B cell (primary cell): ENCODE results near the gene CCM2. TPM values are rescaled to one million over a fixed set of nuclear protein-coding genes. Genes with fewer than 3 reads are reported as not detected.
A peak's percentile ranks its signal among the peaks of the same experiment; 100 is the strongest.

Experiments
- ATAC-seq: fragments of 200-7000 bp; cut with Tn5 transposase; one replicate; pipeline ENCODE4 v1.10.0; 2021; ENCODE audit warnings: low read depth, mild to moderate bottlenecking, moderate number of reproducible peaks, moderate library complexity
- CTCF ChIA-PET: fragments of 350-600 bp; sonication (Branson Sonifier 250); formaldehyde crosslinking; loops from one replicate; lab custom pipeline; 2021; ENCODE audit warnings: antibody characterized with exemption, inconsistent platforms; lab: Charles Lee
- POLR2A ChIA-PET: fragments of 350-600 bp; sonication (Branson Sonifier 250); formaldehyde crosslinking; loops from one replicate; lab custom pipeline; 2021; ENCODE audit warnings: antibody characterized with exemption; lab: Charles Lee
- DNase-seq: peaks from one replicate; pipeline ENCODE4 v3.0.0; 2013
- H2AFZ ChIP-seq: 2 replicates; pipeline ENCODE4 v1.6.1; 2012; ENCODE audit warnings: mild to moderate bottlenecking, low read depth, low read length; ENCODE audit not compliant: insufficient read depth, poor library complexity, severe bottlenecking
- H3K27ac ChIP-seq, 2 donors: 1 replicate in 1 of 2; 2 replicates in 1 of 2; pipeline ENCODE4 v1.5.1; 2012 to 2013; ENCODE audit warnings: low read length in 2 of 2, mild to moderate bottlenecking in 2 of 2, moderate library complexity in 1 of 2
- H3K27me3 ChIP-seq, 4 experiments: fragments of 200-600 bp in 1 of 4; sonication (generic) in 1 of 4; replicated peaks in 1 of 4; 1 replicate in 2 of 4; 2 replicates in 2 of 4; pipeline versions ENCODE4 v1.6.1 to v1.7.0; 2013 to 2016; ENCODE audit warnings: low read length in 3 of 4, mild to moderate bottlenecking in 2 of 4, mixed read lengths in 1 of 4, moderate library complexity in 1 of 4; ENCODE audit not compliant: insufficient read depth in 4 of 4, control insufficient read depth in 3 of 4; ENCODE audit errors: control extremely low read depth in 1 of 4
- H3K36me3 ChIP-seq, 2 experiments: replicated peaks in 1 of 2; 1 replicate in 1 of 2; 2 replicates in 1 of 2; pipeline versions ENCODE4 v1.6.1 to v1.7.1; 2013; ENCODE audit warnings: low read length in 1 of 2; ENCODE audit not compliant: insufficient read depth in 2 of 2, control insufficient read depth in 1 of 2; ENCODE audit errors: control extremely low read depth in 1 of 2, extremely low read depth in 1 of 2
- H3K4me1 ChIP-seq, 2 donors: fragments of 200-600 bp in 1 of 2; sonication (generic) in 1 of 2; 1 replicate in 1 of 2; 2 replicates in 1 of 2; pipeline versions ENCODE4 v1.5.1 to v1.6.1; 2013 to 2017; ENCODE audit warnings: low read length in 2 of 2; ENCODE audit not compliant: control insufficient read depth in 2 of 2, insufficient read depth in 2 of 2
- H3K4me2 ChIP-seq: replicated peaks from 2 replicates; pipeline ENCODE3; 2012; ENCODE audit warnings: mild to moderate bottlenecking, low read depth, low read length; ENCODE audit not compliant: poor library complexity, severe bottlenecking
- H3K4me3 ChIP-seq, 5 experiments: fragments of 200-600 bp in 1 of 5; sonication (generic) in 1 of 5; 1 replicate in 3 of 5; 2 replicates in 2 of 5; pipeline versions ENCODE4 v1.5.1 to v1.7.0; 2011 to 2016; ENCODE audit warnings: low read length in 4 of 5, mild to moderate bottlenecking in 4 of 5, low read depth in 2 of 5, control low read depth in 1 of 5, moderate library complexity in 1 of 5; ENCODE audit not compliant: insufficient read depth in 1 of 5; ENCODE audit errors: control extremely low read depth in 1 of 5, extremely low read depth in 1 of 5
- H3K79me2 ChIP-seq: fragments of 200-600 bp; sonication (generic); one replicate; pipeline ENCODE4 v1.6.0; 2016; ENCODE audit warnings: low read length; ENCODE audit not compliant: control insufficient read depth, insufficient read depth
- H3K9ac ChIP-seq: fragments of 200-600 bp; sonication (generic); 2 replicates; pipeline ENCODE4 v1.6.1; 2017; ENCODE audit warnings: mild to moderate bottlenecking, low read length, moderate library complexity
- H3K9me3 ChIP-seq, 3 donors: one replicate each; pipeline versions ENCODE4 v1.6.1 to v1.7.1; 2013; ENCODE audit warnings: low read length in 2 of 3; ENCODE audit not compliant: control insufficient read depth in 2 of 3, insufficient read depth in 1 of 3; ENCODE audit errors: control extremely low read depth in 1 of 3
- H4K20me1 ChIP-seq: 2 replicates; pipeline ENCODE4 v1.6.0; 2012; ENCODE audit warnings: mild to moderate bottlenecking, low read length; ENCODE audit not compliant: insufficient read depth, control insufficient read depth, poor library complexity, severe bottlenecking
- H3K27ac Mint-ChIP-seq: one replicate; pipeline ENCODE4 v1.8.0; 2021; ENCODE audit warnings: mixed read lengths
- H3K27me3 Mint-ChIP-seq: one replicate; pipeline ENCODE4 v1.8.0; 2021; ENCODE audit warnings: mixed read lengths
- H3K4me1 Mint-ChIP-seq: one replicate; pipeline ENCODE4 v1.8.0; 2021; ENCODE audit warnings: mixed read lengths
- H3K4me3 Mint-ChIP-seq: one replicate; pipeline ENCODE4 v1.8.0; 2021; ENCODE audit warnings: mixed read lengths
- H3K9me3 Mint-ChIP-seq: one replicate; pipeline ENCODE4 v1.8.0; 2022; ENCODE audit warnings: mixed read lengths; ENCODE audit not compliant: insufficient read depth
- EZH2 ChIP-seq: IDR thresholded peaks from 2 replicates; pipeline ENCODE4 v1.6.1; 2012; ENCODE audit warnings: borderline replicate concordance, low read depth, mild to moderate bottlenecking, moderate library complexity, low read length; ENCODE audit not compliant: insufficient read depth, poor library complexity, severe bottlenecking
- WGBS: methylation state at CpG from one replicate; pipeline ENCODE4 v1.1.5; 2013; ENCODE audit warnings: missing lambda C conversion rate; ENCODE audit not compliant: insufficient coverage; 5-methylcytosine and 5-hydroxymethylcytosine counted together
- intact Hi-C: fragments of 100-400 bp; cut with micrococcal nuclease; formaldehyde crosslinking; loops from one replicate; pipeline ENCODE4 v1.10.0; 2022
- polyA plus RNA-seq: library from polyadenylated mRNA; depleted of rRNA; stranded (reverse); fragments of >200 nt; gene quantifications from 2 replicates; pipeline ENCODE4 v1.2.3, GENCODE V29; 2012
- total RNA-seq, 2 donors: library from RNA; stranded (reverse); fragments of 120-200 nt in 1 of 2; gene quantifications; 1 replicate in 1 of 2; 2 replicates in 1 of 2; pipeline versions ENCODE4 v1.2.3 to v1.2.4, GENCODE V29; 2013 to 2022
- TF ChIP-seq, protein P1 (sequence below): fragments of 200-600 bp; IDR thresholded peaks from one replicate; pipeline ENCODE4 v1.8.0; 2022; ENCODE audit warnings: antibody characterized with exemption, mild to moderate bottlenecking

Gene CCM2
- total and polyA plus RNA-seq, 2 donors (not counting 1 experiment from before 2014, with no cell fraction given): 150 to 201 TPM

DNA sequence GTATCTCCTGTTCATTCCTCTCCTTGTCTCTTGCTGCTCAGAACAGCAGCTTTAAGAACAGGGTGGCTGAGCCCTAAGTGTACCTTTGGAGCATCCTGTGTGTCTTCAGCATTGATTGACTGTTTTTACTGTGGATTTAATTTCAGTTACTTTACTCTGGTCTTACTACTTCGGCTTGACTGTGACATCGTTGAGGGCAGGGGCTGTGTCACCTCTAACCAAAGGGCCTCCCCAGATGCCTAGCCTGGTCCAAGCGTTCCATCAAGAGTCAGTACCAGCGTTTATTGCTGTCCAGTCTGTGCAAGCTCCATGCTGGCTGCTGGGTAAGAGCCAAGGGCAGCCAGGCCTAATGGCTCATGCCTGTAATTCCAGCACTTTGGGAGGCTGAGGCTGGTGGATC, 32.4 kb downstream of the CCM2 start:
- Histone ChIP-seq H3K4me1 (peaks cover 54 to 79% of the 10 kb centered on the region in 2 donors), H3K36me3 (peaks cover 0 to 47% of the 10 kb centered on the region in 2 experiments), H3K9ac (no peak overlapping the region), H3K4me2 (peak overlapping the region; percentile 9), H2AFZ (no peak overlapping the region), H3K9me3 (no peaks in the 10 kb centered on the region), H3K79me2 (peaks cover 98% of the 10 kb centered on the region), H3K4me3 (no peak overlapping the region), H3K27ac (peak overlapping the region in 1 of 2 donors; percentile 8), H4K20me1 (peaks cover 83% of the 10 kb centered on the region), H3K27me3 (no peaks in the 10 kb centered on the region)
- intact Hi-C loops: no loop called here
- Mint-ChIP-seq H3K4me3 (peak overlapping the region; percentile 23), H3K27me3 (no peaks in the 10 kb centered on the region), H3K9me3 (no peaks in the 10 kb centered on the region), H3K27ac (peak overlapping the region; percentile 65), H3K4me1 (peaks cover 71% of the 10 kb centered on the region)
- no peak for TF ChIP-seq EZH2
- TF ChIP-seq, protein P1, sequence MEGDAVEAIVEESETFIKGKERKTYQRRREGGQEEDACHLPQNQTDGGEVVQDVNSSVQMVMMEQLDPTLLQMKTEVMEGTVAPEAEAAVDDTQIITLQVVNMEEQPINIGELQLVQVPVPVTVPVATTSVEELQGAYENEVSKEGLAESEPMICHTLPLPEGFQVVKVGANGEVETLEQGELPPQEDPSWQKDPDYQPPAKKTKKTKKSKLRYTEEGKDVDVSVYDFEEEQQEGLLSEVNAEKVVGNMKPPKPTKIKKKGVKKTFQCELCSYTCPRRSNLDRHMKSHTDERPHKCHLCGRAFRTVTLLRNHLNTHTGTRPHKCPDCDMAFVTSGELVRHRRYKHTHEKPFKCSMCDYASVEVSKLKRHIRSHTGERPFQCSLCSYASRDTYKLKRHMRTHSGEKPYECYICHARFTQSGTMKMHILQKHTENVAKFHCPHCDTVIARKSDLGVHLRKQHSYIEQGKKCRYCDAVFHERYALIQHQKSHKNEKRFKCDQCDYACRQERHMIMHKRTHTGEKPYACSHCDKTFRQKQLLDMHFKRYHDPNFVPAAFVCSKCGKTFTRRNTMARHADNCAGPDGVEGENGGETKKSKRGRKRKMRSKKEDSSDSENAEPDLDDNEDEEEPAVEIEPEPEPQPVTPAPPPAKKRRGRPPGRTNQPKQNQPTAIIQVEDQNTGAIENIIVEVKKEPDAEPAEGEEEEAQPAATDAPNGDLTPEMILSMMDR: no peak
- WGBS: 96% methylated on average over 4 of the region's 4 CpGs
- POLR2A ChIA-PET: interaction anchor here (0.6 kb wide), 1 partner anchor 9 kb away, joined by 4 read pairs; no protein-coding TSS in a partner anchor
- ATAC-seq (no peak), DNase-seq (no peak)
- CTCF ChIA-PET: interaction anchor here (1.3 kb wide), 1 partner anchor 60 kb away, joined by 4 read pairs; no protein-coding TSS in a partner anchor

DNA sequence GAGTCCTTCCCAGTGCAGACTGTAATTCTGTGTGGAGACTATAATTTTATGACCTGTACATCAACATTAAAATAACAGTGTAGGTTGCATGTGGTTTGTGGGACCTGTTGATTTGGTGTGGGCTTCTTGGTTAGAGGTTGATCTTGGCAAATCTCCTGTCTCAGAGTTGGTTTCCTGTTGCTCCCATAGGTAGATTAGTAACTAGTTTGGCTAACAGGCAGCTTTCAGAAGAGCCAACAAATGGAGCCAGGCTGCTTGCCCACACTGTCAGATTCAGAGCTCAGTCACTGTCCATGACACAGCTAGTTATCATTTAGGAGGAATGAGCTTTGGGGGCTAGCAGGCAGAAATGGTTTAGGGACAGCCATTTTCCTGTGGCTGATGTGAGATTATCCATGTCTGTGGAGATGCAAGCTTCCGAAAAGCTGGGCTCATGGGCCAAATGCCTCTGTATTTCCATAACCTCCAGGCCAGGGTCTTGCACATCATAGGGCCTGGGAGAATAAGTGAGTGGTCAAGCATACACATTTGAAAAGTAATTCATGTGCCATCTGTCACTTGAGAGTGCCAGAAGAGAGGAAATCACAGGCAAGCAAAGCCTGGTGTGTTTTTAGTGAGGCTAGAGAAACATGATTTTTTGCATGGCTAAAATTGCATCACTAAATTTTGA, 33.4 kb downstream of the CCM2 start:
- Histone ChIP-seq H3K4me3 (no peak overlapping the region), H3K4me2 (peak overlapping the region; percentile 2), H3K36me3 (peaks cover 0 to 57% of the 10 kb centered on the region in 2 experiments), H3K27me3 (no peaks in the 10 kb centered on the region), H3K27ac (peak overlapping the region in 1 of 2 donors; percentile 8), H3K9ac (no peak overlapping the region), H4K20me1 (peaks cover 93% of the 10 kb centered on the region), H3K4me1 (peaks cover 54 to 86% of the 10 kb centered on the region in 2 donors), H3K79me2 (peaks cover 98% of the 10 kb centered on the region), H3K9me3 (no peaks in the 10 kb centered on the region), H2AFZ (no peak overlapping the region)
- Mint-ChIP-seq H3K9me3 (no peaks in the 10 kb centered on the region), H3K27me3 (no peaks in the 10 kb centered on the region), H3K4me3 (peak overlapping the region; percentile 32), H3K27ac (peak overlapping the region; percentile 47), H3K4me1 (peaks cover 77% of the 10 kb centered on the region)
- intact Hi-C loops: no loop called here
- ATAC-seq: no peak
- ChIA-PET CTCF (interaction anchor here (0.7 to 1.3 kb wide), 3 partner anchors 32 to 113 kb away, joined by 5 to 6 read pairs (median 5); no protein-coding TSS in a partner anchor), POLR2A (interaction anchor here (0.7 kb wide), 1 partner anchor 116 kb away, joined by 4 read pairs; no protein-coding TSS in a partner anchor)
- 100% methylated on average over 1 of the region's 1 CpG for WGBS
- TF ChIP-seq EZH2: no peak
- TF ChIP-seq, protein P1: no peak
- DNase-seq: no peak
